ENCODE data around the gene GPR173.

Gene GPR173

DNA sequence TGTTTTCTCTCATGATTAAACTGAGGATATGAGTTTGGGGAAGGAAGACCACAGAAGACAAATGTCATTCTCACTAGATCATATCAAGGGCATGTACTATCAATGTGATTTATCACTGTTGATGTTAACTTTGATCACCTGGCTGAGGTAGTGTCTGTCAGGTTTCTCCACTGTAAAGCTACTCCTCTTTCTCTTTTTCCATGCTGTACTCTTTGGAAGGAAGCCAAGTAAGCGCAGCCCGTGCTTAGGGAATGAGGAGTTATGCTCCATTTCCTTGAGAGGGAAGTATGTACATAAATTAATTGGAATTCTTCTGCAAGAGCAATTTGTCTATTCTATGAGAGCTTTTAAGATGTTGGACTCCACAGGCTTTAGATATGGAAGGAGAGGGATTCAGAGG, 41.3 kb downstream of the GPR173 start:
- DNase-seq: no peak

DNA sequence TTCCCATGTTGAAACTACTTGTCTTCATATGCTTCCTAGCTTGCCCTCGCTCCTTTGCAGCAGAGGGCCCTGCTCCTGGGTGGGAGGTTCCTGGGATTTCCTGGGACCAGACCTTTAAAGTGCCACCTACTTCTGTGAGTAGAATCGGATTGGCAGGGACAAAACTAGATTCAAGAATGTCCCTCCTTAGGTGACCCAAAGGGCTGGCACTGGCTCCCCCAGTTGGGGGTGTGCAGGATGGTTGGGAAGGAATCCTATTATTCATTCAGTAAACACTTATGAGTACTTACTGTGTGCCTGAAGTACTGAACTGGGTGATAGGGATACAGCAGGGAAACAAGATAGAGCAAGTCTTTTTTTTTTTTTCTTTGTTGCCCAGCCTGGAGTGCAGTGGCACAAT, 42.8 kb downstream of the GPR173 start:
- no peak for DNase-seq

DNA sequence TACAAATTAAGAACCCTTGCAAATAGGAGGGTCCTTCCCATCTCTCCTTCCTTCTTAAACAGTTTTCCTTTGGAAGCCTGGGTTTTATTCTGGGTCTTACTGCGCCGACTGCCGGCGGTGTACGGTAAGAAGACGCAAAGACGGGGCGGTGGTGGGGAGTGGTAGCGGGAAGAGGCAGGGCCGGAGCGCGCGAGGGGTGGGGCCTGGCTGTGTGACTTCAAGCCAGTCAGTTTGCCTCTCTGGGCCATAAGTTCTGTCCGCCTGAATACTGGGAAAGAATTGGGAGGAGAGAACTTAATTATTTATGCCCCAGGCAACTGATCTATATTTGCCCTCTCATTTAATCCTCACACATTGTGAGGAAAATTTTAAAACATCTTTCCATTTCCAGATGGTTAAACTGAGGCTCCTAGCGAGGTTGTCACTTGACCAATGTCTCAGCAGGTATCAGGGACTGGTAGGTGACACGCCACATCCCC, 44.6 kb downstream of the GPR173 start:
- peak; percentile 80 for DNase-seq

DNA sequence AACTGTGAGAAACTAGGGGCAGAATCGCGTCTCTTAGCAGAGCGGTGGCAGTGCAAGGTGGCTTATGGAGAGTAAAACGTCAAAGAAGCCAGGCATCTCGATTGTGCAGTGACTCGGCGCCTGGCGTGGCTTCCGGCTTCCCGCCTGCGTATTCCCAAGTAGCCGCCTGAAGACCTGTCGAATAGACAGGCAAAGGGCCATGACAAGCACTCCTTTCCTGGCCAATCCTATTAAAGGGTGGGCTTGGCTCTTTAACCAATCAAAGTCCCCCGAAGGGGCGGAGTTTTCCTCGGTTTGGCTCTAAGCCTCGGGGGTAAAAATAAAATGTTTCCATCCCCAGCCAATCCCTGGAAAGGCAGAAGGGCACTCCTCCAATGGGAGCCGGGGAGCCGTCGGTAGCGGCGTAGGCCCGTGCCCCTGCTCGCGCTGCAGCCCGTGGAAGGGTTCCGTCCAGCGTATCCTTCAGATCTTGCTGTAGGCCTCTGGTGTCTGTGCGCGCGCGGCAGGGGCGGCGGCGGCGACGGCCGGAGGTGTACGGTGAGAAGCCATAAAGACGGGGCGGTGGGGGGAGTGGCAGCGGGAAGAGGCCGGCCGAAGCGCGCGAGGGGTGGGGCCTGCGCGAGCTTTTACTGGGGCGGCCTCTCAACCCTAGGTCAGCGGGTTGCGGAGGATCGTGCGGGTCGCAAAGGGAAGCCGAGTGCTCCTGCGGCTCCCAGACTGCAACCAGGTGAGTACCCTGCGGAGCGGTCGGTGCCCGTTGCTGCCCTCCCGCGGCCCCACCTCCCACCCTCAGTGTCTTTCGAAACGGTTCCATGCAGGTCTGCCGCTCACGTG, 45.4 kb downstream of the GPR173 start, which contains the start of gene KANTR:
TSS of gene KANTR (plus strand) at position 395 of the 834 bp plus-strand sequence. CDS start 30,131 bp downstream, outside the sequence.
- DNase-seq: peak; percentile 83

DNA sequence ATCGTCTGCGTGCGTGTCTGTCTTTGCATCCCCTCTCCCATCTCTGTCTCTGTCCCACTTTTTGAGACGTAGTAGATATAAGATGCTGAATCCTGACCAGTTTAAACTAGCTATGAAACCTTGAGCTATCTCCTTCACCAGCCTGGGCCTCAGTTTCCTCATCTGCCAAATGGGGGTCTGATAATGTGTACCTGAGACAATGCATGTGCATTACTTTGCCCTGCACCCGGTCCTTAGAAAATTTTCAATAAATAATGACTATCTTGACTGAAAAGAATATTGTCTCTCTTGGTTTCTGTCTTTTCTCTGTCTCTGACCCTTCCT, 46.0 kb downstream of the GPR173 start:
- no peak for DNase-seq

DNA sequence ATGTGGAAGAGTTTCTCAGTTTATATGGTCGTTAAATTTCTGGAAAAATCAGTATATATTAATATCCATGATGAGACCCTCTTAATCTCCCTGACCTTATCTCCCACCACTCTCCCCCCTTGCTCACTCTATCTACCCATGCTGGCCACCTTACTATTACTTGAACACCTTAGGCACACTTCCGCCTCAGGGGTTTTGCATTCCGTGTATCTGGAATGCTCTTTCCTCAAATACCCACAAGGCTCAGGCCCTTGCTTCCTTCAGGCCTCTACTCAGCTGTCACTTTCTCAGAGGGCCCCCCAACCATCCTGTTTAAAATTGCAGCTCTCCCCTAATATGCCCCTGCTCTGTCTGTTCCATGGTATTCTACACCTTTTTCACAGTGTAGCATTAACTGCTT, 47.2 kb downstream of the GPR173 start:
- DNase-seq: no peak

DNA sequence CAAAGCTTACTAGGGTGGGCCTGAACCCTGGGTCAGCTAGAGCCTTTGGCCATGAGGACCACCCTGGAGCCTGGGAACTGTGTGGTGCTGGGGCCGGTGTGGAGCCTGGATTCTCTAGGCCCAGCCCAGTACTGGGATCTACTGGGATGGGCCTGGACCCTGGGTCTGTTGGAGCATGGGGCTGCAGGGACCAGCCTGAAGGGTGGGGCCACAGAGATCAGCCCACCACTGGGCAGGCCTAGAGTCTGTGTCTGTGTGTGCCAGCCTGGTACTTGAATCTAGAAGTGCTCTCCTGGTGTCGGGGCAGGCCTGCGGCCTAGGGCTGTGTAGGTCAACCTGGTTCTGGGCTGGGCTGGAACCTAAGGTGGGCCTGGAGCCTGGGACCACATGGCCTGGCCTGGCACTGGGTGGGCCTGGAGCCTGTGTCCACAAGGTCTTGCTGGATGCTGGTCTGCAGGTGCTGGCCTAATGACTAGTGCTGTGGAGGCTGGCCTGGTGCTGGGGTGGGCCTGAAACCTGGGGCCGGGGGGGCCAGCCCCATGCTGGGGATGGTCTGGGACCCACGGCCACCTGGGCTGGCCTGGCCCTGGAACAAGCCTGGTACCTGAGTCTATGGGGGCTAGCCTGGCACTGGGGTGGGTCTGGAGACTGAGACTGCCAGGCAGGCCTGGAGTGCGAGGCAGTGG, 66.4 kb downstream of the GPR173 start:
- no peak for DNase-seq

DNA sequence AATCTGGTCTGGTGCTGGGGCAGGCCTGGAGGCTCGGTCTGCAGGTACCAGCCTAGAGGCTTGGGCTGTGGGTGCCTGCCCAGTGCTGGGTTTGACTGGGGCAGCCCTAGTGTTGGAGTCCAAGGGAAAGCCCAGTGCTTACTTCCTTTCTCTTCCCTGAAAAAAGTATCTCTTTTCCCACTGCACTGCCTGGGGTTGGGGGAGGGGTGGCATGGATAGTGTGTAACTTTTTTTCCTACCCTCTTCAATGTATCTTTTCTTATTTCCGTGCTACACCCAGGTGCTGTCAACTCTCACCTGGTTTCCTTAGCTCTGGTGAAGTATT, 66.9 kb downstream of the GPR173 start:
- DNase-seq: no peak

DNA sequence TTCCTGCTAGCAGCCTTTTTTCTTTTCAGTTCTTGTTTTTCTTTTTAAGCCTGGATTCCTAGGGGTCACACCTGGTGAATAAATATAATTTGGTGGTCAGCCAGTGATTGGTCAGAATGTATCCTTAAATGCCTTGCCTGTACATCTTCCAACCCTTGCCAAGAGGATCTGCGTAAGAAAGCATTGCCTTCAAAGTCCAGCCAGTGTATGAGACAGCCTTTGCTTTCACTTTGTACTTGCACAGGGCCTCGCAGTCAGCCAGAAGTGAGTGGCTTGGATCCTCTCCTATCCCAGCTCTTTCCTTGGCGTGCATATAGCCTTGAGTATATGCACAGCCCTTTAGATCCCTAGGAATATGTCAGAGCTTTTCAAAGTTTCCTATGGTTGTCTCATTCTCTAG, 67.5 kb downstream of the GPR173 start:
- DNase-seq: no peak

DNA sequence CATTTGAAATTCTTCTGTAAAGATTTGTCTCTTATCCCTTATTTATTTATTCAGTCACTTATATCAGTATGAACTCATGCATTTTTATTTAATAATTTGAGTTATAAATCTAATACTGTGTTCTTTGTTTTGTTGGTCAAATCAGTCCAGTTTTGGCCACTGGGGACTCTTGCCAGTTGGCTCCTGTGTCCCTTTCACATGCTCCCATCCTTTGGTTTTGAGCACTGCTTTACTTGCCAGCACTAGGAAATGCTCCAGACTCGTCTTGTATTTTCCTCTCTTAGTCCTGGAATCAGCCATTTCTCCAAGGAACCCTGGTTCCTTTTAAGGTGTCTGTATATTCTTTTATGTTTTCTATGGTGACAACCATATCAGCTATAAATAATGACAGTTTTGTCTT, 73.4 kb downstream of the GPR173 start:
- DNase-seq: no peak

DNA sequence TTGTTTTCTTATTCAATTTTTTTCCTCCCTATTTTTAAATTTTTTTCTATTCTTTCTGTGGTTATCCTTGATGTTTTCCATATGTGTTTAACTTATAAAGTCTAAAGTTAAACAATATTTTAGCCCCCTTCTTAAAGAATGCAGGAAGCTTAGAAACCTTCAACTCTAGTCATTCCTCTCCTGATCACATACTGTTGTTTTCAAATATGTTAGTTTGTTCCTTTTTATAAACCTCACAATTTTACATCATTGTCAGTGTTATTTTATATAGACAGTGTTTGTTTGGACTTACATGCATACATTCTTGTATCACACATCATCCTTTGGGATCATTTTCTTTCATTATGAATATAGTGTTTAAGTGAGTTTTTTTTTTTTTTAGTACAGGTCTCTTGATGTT, 76.9 kb downstream of the GPR173 start:
- no peak for DNase-seq

DNA sequence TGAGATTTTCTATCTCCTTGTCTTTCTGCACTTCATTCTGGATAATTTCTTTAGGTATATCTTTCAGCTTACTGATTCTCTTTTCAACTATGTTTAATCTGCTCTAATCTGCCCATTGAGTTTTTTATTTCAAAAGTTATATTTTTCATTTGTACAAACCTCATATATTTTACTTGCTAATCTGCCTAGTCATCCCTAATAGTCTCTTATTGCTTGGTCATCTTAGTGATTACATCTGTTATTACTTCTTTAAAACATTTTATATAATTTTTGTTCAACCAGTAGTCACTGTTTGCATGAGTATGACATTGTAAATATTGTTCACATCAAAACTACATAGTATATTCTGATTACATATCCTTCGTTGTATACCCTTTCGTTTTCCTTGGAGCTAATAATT, 77.8 kb downstream of the GPR173 start:
- DNase-seq: no peak

DNA sequence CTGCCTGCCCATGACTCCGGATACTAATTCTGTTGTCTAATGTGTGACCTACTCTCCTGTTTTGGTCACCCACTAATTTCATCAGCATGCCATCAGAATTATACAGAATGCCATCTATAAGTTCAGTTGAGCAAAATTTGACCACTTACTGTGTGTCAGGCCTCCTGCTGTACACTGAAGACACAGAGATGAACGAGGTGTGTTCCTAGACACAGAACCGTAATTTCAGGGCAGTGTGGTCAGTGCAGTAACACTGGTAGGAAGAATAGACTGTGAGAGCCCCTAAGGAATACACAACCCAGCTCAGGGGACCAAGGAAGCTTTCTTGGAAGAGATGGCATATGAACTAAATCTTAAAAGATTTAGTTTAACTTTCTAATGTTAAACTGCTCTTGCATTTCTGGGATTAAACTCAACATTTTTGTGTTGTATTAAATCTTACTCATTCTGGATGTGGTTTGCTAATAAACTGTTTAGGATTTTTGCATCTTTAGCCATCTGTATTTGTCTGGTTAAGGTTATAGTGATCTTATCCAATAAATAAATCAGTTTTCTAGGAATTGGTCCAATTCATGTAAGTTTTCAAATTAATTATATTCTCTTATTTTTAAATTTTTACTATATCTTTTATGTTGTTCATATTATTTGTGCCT, 79.6 kb downstream of the GPR173 start:
- DNase-seq: no peak

Data from stimulated activated CD8-positive, alpha-beta memory T cell treated with anti-CD3 and anti-CD28 coated beads, Interleukin-4, amount 100 ng/mL, for 48 hours (primary cell).